SK-N-SH (cell line): ENCODE measurements around the gene RAPH1.

ENCODE experiments used
- CTCF ChIP-seq: fragments of 200-600 bp; sonication (generic); IDR thresholded peaks from 2 replicates; pipeline ENCODE4 v1.6.1; 2017; ENCODE audit warnings: antibody characterized with exemption, mild to moderate bottlenecking, moderate library complexity
- EP300 ChIP-seq, 2 experiments: IDR thresholded peaks; 2 replicates each; pipeline versions ENCODE4 v1.4.0 to v1.6.1; 2012; ENCODE audit warnings: borderline replicate concordance in 1 of 2, low read depth in 1 of 2, low read length in 1 of 2
- EZH2phosphoT487 ChIP-seq: fragments of 200-600 bp; sonication (generic); IDR thresholded peaks from 2 replicates; pipeline ENCODE4 v1.6.1; 2017; ENCODE audit warnings: low read depth, mixed run types, mild to moderate bottlenecking, antibody characterized with exemption, moderate library complexity, borderline replicate concordance
- GABPA ChIP-seq: IDR thresholded peaks from 2 replicates; pipeline ENCODE4 v1.4.0; 2012; ENCODE audit warnings: low read depth, mild to moderate bottlenecking
- JUND ChIP-seq: IDR thresholded peaks from 2 replicates; pipeline ENCODE4 v1.4.0; 2012
- MEF2A ChIP-seq: IDR thresholded peaks from 2 replicates; pipeline ENCODE4 v1.4.0; 2012; ENCODE audit warnings: low read depth, borderline replicate concordance
- POLR2AphosphoS5 ChIP-seq: IDR thresholded peaks from 2 replicates; pipeline ENCODE4 v1.6.1; 2012; ENCODE audit warnings: low read depth, low read length
- RAD21 ChIP-seq: IDR thresholded peaks from 2 replicates; pipeline ENCODE4 v1.6.1; 2012; ENCODE audit warnings: mild to moderate bottlenecking, low read length
- TCF12 ChIP-seq: IDR thresholded peaks from 2 replicates; pipeline ENCODE4 v1.4.0; 2012
- USF2 ChIP-seq: fragments of 150-350 bp; IDR thresholded peaks from 2 replicates; pipeline ENCODE4 v1.6.1; 2017; ENCODE audit warnings: antibody characterized with exemption, low read length, low read depth, borderline replicate concordance

- TF ChIP-seq CTCF = no peak
- TF ChIP-seq RAD21 = no peak
- TF ChIP-seq MEF2A = no peak
- TF ChIP-seq EZH2phosphoT487 = no peak
- TF ChIP-seq TCF12 = no peak
- no peak for TF ChIP-seq POLR2AphosphoS5
- no peak for TF ChIP-seq JUND
- TF ChIP-seq EP300 (IDR thresholded peaks at IDR 0.05; ENCODE audit: borderline replicate concordance in 1 of 2, low read depth in 1 of 2, low read length in 1 of 2) = no peak
- no peak for TF ChIP-seq GABPA
- TF ChIP-seq USF2 = no peak
These were observed 44.6 kb upstream of the RAPH1 start for GRCh38 chr2:203579730-203580129.
